ENCODE measurements around the gene GOLGA6D.
"Not testable (repeated sequence)": the region's sequence is repeated elsewhere in the genome, so short reads cannot be mapped to it uniquely, and the experiment has no call there.

Gene GOLGA6D

DNA sequence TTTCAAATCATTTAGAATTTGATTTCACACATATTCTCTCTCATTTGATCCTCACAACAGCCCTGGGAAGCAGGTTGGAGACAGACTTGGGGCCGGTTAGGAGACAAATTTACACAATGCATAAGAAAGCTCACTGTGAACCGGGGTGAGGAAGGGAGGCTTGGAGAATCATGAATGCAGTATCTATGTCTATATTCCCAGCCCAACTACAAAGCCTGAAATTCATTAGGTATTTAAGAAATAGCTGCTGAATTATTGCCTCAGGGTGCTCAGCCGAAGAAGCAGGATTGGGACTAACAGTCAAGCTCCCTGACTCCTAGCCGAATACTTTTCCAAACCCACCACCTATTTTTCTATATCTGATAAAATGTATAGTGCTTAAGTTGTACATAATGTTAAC, 32.9 kb upstream of the GOLGA6D start:
- TF ChIP-seq Cebpa-rat (IDR thresholded peaks at IDR 0.05): no peak
- no peak overlapping the region for H3K4me2 ChIP-seq
- no peak overlapping the region for H3K27ac ChIP-seq
- H3K4me3 ChIP-seq: no peak overlapping the region
- no peaks in the 10 kb centered on the region for H3K36me3 ChIP-seq
- H3K4me1 ChIP-seq: peaks cover 0 to 13% (median 7%) of the 10 kb centered on the region in 10 experiments; a peak in 10 of 20 replicates
- H3K27me3 ChIP-seq: no peaks in the 10 kb centered on the region
- H4K20me1 ChIP-seq: no peaks in the 10 kb centered on the region
- H3K9me3 ChIP-seq (replicated peaks in 1 of 11): no peaks in the 10 kb centered on the region
- no peak overlapping the region for H3K9ac ChIP-seq

- H4K20me1 ChIP-seq; H3K36me3 ChIP-seq; H3K27ac ChIP-seq; H3K4me3 ChIP-seq; H3K9me3 ChIP-seq (replicated peaks in 1 of 11); H3K27me3 ChIP-seq; H3K4me2 ChIP-seq; H3K9ac ChIP-seq: not testable (repeated sequence)
- peaks cover 0 to 13% (median 7%) of the 10 kb centered on the region in 10 experiments; a peak in 10 of 20 replicates for H3K4me1 ChIP-seq
Observed at GRCh38 chr15:75251343-75251742, 31.3 kb upstream of the GOLGA6D start.

DNA sequence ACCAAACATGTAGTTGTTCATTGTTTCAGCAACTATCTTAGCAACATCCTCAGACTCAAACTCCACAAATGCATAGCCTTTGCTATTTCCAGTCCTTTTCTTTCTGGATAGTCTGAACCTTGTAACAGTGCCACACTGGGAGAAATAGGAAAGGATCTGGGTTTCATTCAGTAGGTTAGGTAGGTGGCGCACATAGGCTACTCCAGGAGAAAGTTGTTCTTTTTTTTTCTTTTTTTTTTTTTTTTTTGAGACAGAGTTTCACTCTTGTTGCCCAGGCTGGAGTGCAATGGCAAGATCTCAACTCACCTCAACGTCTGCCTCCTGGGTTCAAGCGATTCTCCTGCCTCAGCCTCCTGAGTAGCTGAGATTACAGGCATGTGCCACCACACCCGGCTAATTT, 30.4 kb upstream of the GOLGA6D start:
- H4K20me1 ChIP-seq: not testable (repeated sequence)

DNA sequence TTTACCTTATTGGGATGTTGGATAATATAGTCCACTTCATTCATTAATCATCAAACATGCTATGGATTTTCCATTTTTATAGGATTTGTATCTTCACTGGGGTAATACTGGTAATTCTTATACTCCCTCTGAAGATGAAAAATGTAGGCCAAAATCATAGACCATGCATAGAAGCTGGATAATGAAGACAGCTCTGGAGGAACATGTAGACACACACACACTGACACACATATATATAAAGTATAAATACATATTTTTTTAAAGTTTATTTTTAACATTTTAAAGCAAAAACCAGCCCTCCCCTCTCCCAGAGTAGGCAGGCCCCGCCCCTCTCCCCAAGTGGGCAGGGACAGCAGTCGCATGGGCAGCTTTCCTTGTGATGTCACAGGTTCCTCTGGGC, 24.6 kb upstream of the GOLGA6D start, which contains the start of gene GOLGA6C:
TSS of gene GOLGA6C (plus strand) at position 301 of the 400 bp plus-strand sequence. CDS start 265 bp downstream, outside the sequence.
- H4K20me1 ChIP-seq; H3K4me3 ChIP-seq; H3K27ac ChIP-seq; H3K36me3 ChIP-seq; H3K9ac ChIP-seq; H3K27me3 ChIP-seq; H3K9me3 ChIP-seq (replicated peaks in 1 of 11); H3K4me2 ChIP-seq: not testable (repeated sequence)
- H3K4me1 ChIP-seq: peaks cover 0 to 12% (median 7%) of the 10 kb centered on the region in 10 experiments; a peak in 10 of 20 replicates

More for the DNA sequence above, 30.4 kb upstream of the GOLGA6D start:
- H3K4me1 ChIP-seq: peaks cover 0 to 13% (median 7%) of the 10 kb centered on the region in 10 experiments; a peak in 10 of 20 replicates
- H3K27me3 ChIP-seq; H3K27ac ChIP-seq; H3K9me3 ChIP-seq (replicated peaks in 1 of 11); H3K4me2 ChIP-seq; H3K9ac ChIP-seq; H3K4me3 ChIP-seq; H3K36me3 ChIP-seq: not testable (repeated sequence)

- not testable (repeated sequence) for H3K27ac ChIP-seq; H3K27me3 ChIP-seq; H4K20me1 ChIP-seq; H3K9me3 ChIP-seq (replicated peaks in 1 of 11); H3K9ac ChIP-seq; H3K4me2 ChIP-seq; H3K4me3 ChIP-seq; H3K36me3 ChIP-seq; H3K4me1 ChIP-seq
Observed at GRCh38 chr15:75258620-75259343, 23.9 kb upstream of the GOLGA6D start.

DNA sequence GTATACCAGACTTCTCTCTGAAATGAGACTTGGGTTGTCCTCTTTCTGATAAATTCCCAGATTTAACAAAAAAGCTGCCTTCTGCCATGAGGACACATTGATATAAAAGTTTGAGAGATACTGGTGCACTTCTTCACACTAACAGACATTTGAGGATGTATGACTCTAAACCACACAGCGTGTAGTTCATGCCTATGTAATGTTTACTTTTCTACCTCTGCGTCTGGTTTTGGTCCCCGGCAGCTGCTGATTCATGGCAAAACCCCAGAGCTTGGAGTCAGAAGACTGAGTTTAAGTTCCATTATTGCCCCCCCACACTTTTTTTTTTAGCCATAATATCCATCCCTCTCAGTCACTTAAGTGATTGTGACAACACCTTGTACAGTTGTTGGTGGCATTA, 22.8 kb upstream of the GOLGA6D start:
- not testable (repeated sequence) for H4K20me1 ChIP-seq, H3K4me1 ChIP-seq

GRCh38 chr15:75273751-75274359, 8.8 kb upstream of the GOLGA6D start:
- H3K4me3 ChIP-seq; H3K27ac ChIP-seq; H3K4me1 ChIP-seq; H3K9ac ChIP-seq; H3K36me3 ChIP-seq; H4K20me1 ChIP-seq; H3K9me3 ChIP-seq (replicated peaks in 1 of 11); H3K4me2 ChIP-seq; H3K27me3 ChIP-seq: not testable (repeated sequence)

More for the DNA sequence above, 22.8 kb upstream of the GOLGA6D start:
- H3K27ac ChIP-seq; H3K36me3 ChIP-seq; H3K4me2 ChIP-seq; H3K27me3 ChIP-seq; H3K9ac ChIP-seq; H3K4me3 ChIP-seq; H3K9me3 ChIP-seq (replicated peaks in 1 of 11): not testable (repeated sequence)

DNA sequence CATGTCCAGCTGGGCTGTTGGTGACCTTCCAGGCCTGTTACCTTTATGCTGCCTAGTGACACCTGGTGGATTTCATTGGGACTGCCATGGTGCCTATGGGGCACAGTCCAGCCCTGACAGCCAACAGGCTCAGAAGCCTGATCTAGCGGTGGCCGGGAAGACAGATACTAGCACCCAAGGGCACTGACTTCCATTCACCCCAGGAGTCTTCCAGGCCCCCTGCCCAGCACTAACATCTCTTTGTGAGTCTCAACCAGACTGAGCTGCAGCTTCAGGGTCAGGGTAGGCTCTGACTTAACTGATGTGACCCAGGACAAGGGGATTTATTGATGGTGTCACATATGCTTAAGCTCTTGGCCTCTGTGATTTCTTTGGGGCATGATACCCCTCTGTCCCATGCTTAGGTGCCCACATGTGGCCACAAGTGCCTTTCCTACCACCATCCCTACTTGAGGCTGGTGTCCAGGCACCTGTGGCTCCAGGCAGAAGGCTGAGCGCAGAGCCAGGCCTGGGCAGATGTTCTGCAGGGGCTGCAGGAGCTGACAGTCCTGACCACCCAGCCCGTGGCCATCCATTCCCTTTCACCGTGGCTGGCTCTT, 8.0 kb upstream of the GOLGA6D start:
- not testable (repeated sequence) for H3K27ac ChIP-seq; H3K4me1 ChIP-seq; H3K9ac ChIP-seq; H3K4me2 ChIP-seq; H3K36me3 ChIP-seq; H3K9me3 ChIP-seq (replicated peaks in 1 of 11); H3K27me3 ChIP-seq; H4K20me1 ChIP-seq; H3K4me3 ChIP-seq

DNA sequence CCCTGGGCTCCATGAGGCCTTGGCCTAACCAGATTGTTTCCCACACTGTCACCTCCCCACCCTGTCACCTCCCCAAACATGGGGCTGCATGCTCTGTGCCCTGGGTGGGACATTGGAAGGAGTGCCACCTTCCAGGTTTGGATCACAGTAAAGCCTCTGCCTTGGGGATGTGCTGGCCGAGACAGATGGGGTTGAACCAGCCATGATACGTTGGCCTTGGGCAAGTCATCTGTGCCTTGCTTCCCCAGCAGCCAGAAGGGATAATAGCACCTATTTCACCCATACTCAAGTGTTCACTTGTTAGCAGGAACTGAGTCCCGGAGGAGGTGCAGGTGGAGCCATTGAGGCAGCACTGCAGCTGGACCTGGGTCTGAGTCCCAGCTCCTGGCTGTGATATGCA, 7.0 kb upstream of the GOLGA6D start:
- not testable (repeated sequence) for H3K36me3 ChIP-seq; H3K9ac ChIP-seq; H3K27me3 ChIP-seq; H3K4me2 ChIP-seq; H3K4me1 ChIP-seq; H3K27ac ChIP-seq; H3K9me3 ChIP-seq (replicated peaks in 1 of 11); H4K20me1 ChIP-seq; H3K4me3 ChIP-seq

DNA sequence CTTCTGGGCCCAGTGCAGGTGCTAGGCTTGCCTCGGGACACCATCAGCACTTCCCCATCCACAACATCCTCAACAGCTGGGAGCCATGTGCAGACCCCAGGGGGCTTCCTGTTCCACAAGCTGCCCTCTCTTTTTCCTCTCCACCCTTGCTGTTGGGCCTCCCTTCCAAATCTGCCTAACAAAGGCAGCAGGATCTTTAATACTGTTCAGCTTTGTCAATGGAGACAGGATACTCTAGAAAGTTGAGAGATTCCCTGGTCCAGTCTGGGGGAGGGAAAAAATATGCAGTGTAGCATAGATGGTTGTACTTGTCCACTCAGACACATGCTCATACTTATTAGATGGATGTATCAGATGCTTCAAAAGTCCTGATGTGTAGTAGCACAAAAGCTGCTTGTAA, 4.1 kb upstream of the GOLGA6D start:
- not testable (repeated sequence) for H3K27me3 ChIP-seq; H3K4me1 ChIP-seq; H3K9ac ChIP-seq; H4K20me1 ChIP-seq; H3K36me3 ChIP-seq; H3K9me3 ChIP-seq (replicated peaks in 1 of 11); H3K4me3 ChIP-seq
- Histone ChIP-seq H3K4me2 (peak overlapping the region in 10 of 11 experiments; percentile 53 to 76 (median 64); a peak in 19 of 22 replicates), H3K27ac (peak overlapping the region in 5 of 11 experiments; percentile 27 to 53 (median 46); a peak in 3 of 22 replicates)

DNA sequence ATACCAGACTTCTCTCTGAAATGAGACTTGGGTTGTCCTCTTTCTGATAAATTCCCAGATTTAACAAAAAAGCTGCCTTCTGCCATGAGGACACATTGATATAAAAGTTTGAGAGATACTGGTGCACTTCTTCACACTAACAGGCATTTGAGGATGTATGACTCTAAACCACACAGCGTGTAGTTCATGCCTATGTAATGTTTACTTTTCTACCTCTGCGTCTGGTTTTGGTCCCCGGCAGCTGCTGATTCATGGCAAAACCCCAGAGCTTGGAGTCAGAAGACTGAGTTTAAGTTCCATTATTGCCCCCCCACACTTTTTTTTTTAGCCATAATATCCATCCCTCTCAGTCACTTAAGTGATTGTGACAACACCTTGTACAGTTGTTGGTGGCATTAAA, 1.5 kb downstream of the GOLGA6D start:
- H3K27me3 ChIP-seq; H3K27ac ChIP-seq; H3K9me3 ChIP-seq (replicated peaks in 1 of 11); H3K4me2 ChIP-seq; H3K9ac ChIP-seq; H4K20me1 ChIP-seq; H3K36me3 ChIP-seq; H3K4me1 ChIP-seq; H3K4me3 ChIP-seq: not testable (repeated sequence)

DNA sequence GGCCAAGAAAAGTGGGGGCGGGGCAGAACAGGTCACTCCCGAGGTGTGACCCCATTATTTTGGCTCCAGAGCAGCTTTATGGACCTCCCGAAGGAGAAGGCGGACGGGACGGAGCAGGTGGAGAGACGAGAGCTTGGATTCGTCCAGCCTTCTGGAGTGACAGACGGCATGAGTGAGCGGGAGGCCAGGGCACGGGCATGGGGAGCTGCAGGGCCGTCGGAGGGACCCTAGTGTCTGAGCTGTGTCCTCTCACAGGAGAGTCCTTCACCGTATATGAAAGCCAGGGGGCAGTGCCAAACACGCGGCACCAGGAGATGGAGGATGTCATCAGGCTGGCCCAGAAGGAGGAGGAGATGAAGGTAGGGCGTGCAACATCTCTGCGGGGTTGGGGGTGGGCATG, 11.0 kb downstream of the GOLGA6D start:
- H3K9me3 ChIP-seq (replicated peaks in 1 of 11); H4K20me1 ChIP-seq; H3K4me2 ChIP-seq; H3K27ac ChIP-seq; H3K27me3 ChIP-seq; H3K36me3 ChIP-seq; H3K4me1 ChIP-seq; H3K4me3 ChIP-seq; H3K9ac ChIP-seq: not testable (repeated sequence)

GRCh38 chr15:75298541-75299310, 16.1 kb downstream of the GOLGA6D start:
- not testable (repeated sequence) for H3K27ac ChIP-seq; H4K20me1 ChIP-seq; H3K9ac ChIP-seq; H3K4me3 ChIP-seq; H3K4me1 ChIP-seq; H3K36me3 ChIP-seq; H3K9me3 ChIP-seq (replicated peaks in 1 of 11); H3K27me3 ChIP-seq; H3K4me2 ChIP-seq

Measured in BLaER1 treated with 17β-estradiol and CSF1 and Interleukin-3, amounts not matched to agents 10 nM and 100 nM (cell line).